GOT3 (cell line): ENCODE data around the gene LIN54.
"Not testable (repeated sequence)": the region's sequence is repeated elsewhere in the genome, so short reads cannot be mapped to it uniquely, and the experiment has no call there.

Experiments
- DNase-seq: peaks from one replicate; lab custom pipeline; 2025; ENCODE audit warnings: mixed read lengths; lab: John Stamatoyannopoulos, UW

LIN54 gene

GRCh38 chr4:83010522-83011318 is at the start of gene LIN54:
LIN54 (minus strand) TSS chr4:83010823; CDS start chr4:82984844, 25,979 bp downstream.
- DNase-seq, result peak; percentile 32

- DNase-seq, result no peak
Observed at GRCh38 chr4:83054928-83055327, 44.3 kb upstream of the LIN54 start.

DNA sequence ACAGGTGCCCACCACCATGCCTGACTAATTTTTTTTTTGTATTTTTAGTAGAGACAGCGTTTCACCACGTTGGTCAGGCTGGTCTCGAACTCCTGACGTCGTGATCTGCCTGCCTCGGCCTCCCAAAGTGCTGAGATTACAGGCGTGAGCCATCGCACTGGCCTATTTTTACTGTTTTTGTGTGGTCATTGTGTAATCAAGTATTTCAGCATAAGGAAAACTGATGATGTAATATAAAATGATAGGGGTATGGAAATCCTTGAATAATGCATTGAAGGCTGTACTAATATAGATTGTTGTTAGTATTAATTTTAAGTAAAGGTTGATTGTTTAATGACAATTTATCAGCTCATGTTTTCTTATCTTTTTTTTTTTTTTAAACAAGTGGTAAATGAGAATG is 38.2 kb upstream of the LIN54 start:
- DNase-seq, result not testable (repeated sequence)

DNA sequence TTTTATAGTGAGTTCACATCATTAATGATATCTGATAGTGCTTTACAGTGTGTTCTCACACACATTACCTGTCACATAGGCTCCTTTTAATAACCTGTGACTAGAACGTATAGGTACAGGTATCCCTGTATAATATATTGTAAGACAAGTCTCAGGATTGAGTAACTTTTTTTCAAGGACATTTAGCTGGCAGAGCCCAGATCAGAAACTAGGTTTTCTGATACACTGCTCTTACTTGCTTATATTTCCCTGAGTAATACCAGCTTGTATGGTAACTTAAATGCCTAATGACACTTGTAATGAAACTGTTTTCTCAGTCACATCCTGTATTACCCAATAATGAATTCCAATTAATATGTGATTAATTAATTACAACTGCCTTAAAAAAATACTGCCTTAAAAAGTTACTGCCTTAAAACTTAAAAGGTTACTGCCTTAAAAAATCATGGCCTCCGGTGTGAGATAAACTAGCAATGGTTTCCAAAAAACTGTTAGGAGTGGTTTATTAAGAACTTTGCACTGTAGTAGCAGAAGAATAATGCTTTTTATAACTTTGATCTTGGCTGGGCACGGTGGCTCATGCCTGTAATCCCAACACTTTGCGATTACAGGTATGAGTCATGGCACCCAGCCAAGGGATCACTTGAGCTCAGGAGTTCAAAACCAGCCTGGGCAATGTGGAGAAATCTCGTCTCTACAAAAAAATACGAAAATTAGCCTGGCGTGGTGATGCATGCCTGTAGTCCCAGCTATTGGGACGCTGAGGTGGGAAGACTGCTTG is 36.3 kb upstream of the LIN54 start:
- no peak for DNase-seq

DNA sequence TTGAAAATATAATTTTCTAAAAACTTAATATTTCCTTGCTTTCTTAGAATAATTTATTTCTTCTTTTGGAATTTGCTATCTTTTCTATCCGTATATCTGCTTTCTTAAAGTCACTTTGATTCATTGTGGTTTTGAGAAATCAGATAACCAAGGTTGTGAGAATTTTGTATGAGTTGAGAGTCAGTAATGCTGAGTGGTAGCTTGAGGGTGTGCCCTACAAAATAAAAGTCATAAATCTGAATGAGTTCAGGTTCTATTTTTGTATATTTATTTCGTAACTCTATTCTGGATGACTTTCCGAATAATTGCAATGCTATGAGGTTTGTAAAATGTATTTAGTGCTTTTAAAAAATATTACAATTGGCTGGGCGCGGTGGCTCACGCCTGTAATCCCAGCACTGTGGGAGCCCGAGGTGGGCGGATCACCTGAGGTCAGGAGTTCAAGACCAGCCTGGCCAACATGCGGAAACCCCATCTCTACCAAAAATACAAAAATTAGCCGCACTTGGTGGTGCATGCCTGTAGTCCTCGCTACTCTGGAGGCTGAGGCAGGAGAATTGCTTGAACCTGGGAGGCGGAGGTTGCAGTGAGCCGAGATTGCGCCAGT is 33.3 kb upstream of the LIN54 start:
- no peak for DNase-seq

- DNase-seq, result not testable (repeated sequence)
Observed at GRCh38 chr4:83043157-83043556, 32.5 kb upstream of the LIN54 start.

DNA sequence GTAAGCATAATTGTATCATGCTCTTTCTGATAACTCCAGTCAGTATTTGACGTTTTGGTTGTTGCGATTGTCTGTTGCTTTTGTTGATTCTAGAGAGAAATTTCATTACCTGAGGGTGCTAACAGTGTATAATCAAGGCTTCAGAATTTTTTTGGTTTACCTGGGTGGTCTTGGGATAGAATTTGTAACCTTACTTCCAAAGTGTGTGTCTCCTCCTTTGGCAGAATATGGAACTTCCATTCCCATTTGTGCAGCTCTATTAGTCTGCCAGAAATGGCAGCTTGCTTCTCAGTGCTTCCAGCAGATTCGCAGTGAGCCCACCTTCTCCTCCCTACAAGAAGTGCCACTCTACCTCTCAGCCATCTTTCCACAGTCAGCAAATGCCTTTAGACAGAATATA is 29.6 kb upstream of the LIN54 start:
- DNase-seq, result no peak

DNA sequence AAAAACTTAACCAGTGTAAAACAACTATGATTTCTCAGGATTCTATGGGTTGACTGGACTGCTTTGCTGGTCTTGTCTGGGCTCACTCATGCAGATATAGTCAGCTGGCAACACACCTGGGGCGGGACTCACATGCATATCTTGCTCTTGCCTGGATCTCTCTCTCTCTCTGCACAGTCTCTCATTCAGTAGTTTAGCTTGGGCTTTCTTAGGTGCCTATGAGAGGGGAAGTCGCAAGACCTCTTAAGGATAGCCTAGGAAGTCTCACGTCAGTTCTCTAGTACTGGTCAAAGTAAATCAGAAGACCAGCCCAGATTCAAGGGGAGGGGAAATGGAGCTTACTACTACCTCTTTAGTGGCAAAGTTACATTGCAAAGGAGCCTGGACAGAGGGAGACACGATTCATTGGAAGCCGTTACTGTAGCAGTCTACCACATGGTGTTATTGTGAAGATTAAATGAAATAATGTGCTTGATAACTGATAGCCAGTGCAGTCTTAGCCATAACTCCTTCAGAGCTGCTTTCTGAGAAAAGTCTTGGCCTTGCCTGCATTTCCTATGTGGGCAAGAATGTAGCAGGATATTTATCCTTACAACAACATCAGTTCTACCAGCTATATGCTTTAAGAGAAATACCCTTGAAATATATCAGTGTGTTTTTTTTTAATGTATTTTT is 26.5 kb upstream of the LIN54 start:
- DNase-seq, result no peak

DNA sequence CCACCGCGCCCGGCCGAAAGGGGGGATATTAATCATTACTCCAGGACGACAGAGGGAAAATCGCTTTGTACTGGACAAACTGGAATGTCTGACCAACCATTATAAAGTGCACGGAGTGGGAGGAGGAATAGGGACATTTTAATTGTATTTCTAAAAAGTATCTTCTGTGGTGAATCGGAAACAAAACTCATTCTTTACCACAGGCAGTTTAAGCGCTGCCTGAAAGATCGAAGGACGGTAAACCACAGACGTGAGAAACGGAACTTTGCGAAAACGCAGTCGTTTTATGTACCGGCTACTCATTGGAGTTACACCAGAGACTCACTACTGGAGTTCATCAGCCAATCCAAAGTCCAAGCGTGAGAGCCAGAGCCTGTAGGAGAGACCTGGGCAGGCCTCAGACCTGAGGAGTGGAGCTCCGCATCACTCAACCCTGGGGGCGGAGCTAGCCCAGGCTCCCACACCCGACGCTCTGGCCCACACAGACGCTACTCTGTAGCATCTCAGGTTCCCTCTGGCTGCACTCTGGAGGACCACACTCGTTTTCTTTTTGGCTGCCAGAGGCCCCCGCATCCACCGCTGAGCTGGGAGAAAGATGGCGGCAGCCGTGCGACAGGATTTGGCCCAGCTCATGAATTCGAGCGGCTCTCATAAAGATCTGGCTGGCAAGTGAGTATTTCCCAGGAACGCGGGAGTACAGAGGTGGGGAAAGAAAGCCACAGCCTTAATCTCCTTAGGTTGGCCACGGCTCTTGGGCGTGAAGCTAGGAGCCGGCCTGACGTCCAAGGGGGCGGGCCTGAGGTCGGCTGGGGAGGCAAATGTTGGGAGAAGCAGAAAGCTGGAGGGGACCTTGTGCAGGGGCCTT is 24.2 kb upstream of the LIN54 start, which contains the start of gene COPS4:
Gene COPS4 (plus strand): TSS at position 554 of the 865 bp plus-strand sequence. CDS start 42 bp downstream, at position 596.
- DNase-seq, result peak; percentile 87

DNA sequence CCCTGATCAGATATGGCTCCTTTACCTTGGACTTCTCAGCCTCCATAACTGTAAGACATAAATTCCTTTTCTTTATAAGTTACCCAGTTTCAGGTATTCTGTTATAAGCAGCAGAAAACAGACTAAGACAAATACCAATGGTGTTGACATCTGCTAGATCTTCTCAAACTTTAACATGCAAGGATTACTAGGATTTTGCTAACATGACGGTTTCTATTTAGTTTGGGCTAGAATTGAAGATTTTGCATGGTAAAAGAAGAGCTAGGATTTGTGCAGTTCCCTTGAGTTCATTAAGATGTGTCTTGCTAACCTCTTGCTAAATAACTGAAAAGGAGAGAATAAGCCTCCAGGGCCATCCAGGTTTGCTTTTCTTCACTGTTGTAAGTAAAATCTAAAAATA is 19.1 kb upstream of the LIN54 start:
- no peak for DNase-seq

- no peak for DNase-seq
Observed at GRCh38 chr4:83028976-83029375, 18.4 kb upstream of the LIN54 start.

GRCh38 chr4:83025563-83025962 is 14.9 kb upstream of the LIN54 start:
- DNase-seq, result no peak

GRCh38 chr4:83024233-83024632 is 13.6 kb upstream of the LIN54 start:
- no peak for DNase-seq

GRCh38 chr4:83023599-83023998 is 13.0 kb upstream of the LIN54 start:
- not testable (repeated sequence) for DNase-seq

DNA sequence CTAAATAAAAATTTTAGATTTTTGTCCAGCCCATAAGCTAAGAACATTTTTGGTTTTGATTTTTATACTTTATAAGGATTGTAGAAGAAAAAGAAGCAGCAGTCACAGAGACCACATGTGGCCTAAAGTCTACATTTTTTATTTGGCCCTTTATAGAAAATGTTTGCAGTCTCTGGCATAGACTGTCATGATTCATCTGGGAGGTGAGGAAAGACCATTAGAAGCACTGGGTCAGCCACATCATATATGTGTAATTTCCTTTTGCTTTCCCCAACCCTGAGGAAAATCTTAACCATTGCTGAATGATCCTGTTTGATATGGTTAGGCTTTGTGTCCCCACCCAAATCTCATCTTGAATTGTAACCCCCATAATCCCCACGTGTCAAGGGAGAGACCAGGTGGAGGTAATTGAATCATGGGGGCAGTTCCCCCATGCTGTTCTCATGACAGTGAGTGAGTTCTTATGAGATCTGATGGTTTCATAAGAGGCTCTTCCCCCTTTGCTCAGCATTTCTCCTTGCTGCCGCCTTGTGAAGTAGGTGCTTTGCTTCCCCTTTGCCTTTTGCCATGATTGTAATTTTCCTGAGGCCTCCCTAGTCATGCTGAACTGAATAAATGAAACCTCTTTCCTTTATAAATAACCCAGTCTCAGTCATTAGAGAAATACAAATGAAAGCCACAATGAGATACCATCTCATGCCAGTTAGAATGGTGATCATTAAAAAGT is 12.3 kb upstream of the LIN54 start:
- DNase-seq, result no peak

GRCh38 chr4:83019794-83020494 is 9.3 kb upstream of the LIN54 start:
- no peak for DNase-seq

GRCh38 chr4:83013902-83014301 is 3.3 kb upstream of the LIN54 start:
- no peak for DNase-seq

DNA sequence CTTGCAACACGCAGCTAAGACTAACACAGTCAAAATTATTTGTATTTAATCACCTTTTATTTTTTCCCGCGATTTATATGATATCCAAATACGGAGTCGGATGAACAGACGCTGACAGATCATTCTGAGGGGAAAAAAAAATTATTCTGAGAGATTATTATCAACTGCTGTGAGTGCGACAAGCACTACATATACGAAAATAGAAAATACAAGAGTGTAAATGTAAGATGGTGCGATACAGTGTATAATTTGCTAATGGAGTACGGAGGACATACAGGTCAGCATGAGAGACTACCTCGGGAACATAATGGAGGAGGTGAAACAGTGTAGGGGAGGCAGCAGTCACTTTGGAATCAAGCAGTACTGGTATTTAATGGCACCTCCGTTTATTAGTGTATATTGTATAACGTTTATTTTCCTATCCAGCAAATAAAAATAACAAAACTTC is 2.8 kb upstream of the LIN54 start:
- no peak for DNase-seq

- DNase-seq, result peak; percentile 94
Observed at GRCh38 chr4:83012687-83013419, 2.2 kb upstream of the LIN54 start.
